ENCODE results near the gene CHN1.

DNA sequence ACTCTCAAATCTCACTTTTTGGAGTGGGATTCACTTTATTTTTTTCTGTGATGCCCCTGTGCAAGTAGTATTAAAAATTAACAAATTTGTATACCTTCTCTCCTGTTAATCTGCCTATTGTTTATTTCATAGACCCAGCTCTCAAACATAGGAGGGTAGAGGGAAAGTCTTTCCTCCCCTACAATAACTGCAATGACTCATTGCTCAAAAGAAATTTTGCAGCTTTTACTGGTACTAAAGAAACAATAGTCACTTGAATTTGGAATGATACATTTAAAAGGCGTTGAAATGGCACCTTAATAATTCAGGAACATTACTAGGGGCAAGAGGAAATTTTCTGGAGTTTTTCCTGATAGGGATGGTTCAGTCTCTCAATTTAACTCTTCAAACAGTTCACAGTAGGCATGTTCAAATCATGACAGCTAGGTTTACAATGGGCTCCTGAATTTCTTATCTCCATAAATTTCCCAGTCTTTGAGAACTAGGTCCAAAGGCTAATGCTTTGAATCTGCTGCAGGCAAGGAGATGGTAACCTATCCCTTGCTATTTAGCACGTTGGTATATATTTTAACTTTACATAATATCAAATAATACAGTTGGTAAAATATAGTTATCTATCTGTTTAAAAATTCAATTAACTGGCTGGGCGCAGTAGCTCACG is 88.8 kb downstream of the CHN1 start:
- TF ChIP-seq, protein P1, sequence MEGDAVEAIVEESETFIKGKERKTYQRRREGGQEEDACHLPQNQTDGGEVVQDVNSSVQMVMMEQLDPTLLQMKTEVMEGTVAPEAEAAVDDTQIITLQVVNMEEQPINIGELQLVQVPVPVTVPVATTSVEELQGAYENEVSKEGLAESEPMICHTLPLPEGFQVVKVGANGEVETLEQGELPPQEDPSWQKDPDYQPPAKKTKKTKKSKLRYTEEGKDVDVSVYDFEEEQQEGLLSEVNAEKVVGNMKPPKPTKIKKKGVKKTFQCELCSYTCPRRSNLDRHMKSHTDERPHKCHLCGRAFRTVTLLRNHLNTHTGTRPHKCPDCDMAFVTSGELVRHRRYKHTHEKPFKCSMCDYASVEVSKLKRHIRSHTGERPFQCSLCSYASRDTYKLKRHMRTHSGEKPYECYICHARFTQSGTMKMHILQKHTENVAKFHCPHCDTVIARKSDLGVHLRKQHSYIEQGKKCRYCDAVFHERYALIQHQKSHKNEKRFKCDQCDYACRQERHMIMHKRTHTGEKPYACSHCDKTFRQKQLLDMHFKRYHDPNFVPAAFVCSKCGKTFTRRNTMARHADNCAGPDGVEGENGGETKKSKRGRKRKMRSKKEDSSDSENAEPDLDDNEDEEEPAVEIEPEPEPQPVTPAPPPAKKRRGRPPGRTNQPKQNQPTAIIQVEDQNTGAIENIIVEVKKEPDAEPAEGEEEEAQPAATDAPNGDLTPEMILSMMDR (IDR thresholded peaks at IDR 0.05; ENCODE audit: control extremely low read depth in 1 of 3, insufficient read depth in 1 of 3, low read depth in 1 of 3, low read length in 3 of 3), result no peak
- TF ChIP-seq RAD21 (IDR thresholded peaks at IDR 0.05 in 1 of 2, conservative IDR thresholded peaks at IDR 0.05 in 1 of 2; ENCODE audit: low read depth in 2 of 2, low read length in 2 of 2) (no peak), HDAC2 (IDR thresholded peaks at IDR 0.05; ENCODE audit: borderline replicate concordance in 1 of 2, low read depth in 2 of 2, low read length in 2 of 2) (no peak), PHF8 (conservative IDR thresholded peaks at IDR 0.05; ENCODE audit: low read depth, low read length) (no peak)

All from H1 (cell line).